ENCODE measurements around the gene CREG2. TPM values are rescaled to one million over a fixed set of nuclear protein-coding genes. Genes with fewer than 3 reads are reported as not detected.
A peak's percentile ranks its signal among the peaks of the same experiment; 100 is the strongest.

Gene CREG2
- total RNA-seq, 1 donor from 2014 or later, result not detected

DNA sequence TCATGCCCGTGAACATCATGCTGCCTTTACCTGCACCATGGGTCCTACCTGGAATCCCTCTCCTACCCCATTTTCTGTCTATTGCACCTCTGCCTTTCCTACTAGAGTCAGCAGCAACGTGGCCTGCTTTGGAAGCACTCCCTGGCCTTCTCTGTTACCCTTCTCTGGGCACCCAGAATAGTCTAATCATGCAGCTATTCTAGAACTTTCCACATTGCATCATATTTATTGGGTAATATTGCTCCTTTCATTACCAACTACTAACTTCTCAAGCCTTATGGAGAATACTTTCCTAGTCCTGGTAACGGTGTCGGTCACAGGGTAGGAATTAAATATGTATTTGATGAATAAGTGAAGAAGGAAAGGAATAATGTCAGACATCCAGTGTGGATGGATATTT, 33.3 kb upstream of the CREG2 start:
- H3K4me1 Mint-ChIP-seq (ENCODE audit: low read depth), result peaks cover 1% of the 10 kb centered on the region
- no peaks in the 10 kb centered on the region for H3K9me3 Mint-ChIP-seq
- H3K27ac Mint-ChIP-seq, result no peak overlapping the region
- no peak for DNase-seq (ENCODE audit: low spot score)
- H3K4me3 Mint-ChIP-seq (ENCODE audit: low read depth), result no peak overlapping the region
- H3K27me3 Mint-ChIP-seq (ENCODE audit: low read depth), result no peaks in the 10 kb centered on the region
- intact Hi-C loops (cut with micrococcal nuclease), result loop anchor here (10.0 kb wide), 1 partner anchor 54 kb away; the partner anchor contains the start of gene RFX8
- peaks cover 10% of the 10 kb centered on the region for H3K36me3 Mint-ChIP-seq (ENCODE audit: low read depth)

DNA sequence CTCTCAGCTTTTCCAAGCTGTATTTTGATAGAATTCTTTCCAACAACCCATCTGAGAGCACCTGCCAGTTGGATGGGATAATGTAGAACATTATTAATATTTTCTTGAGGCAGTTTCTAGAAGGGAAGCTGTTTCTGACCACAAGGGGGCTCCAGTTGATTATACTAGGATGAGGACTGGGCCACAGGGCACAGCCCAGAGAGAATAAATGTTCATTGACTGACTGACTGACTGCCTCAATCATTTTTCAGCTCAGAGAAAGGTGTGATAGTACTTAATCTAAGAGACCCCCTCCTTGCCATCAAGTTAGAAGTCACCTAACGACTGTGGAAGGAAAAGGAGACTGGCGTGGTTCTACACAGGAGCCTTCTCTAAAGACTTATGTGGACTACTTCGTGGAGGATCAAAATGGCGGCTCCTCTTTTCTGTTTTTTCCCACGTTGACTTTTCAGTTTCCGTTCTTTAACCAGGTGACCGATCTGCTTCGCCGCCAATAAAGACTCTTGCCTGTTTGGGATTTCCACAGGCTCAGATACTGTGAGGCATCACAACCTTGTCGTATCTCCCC, 31.9 kb upstream of the CREG2 start:
- Mint-ChIP-seq H3K9me3 (no peaks in the 10 kb centered on the region), H3K4me3 (ENCODE audit: low read depth) (no peak overlapping the region), H3K4me1 (ENCODE audit: low read depth) (peaks cover 1% of the 10 kb centered on the region), H3K27me3 (ENCODE audit: low read depth) (no peaks in the 10 kb centered on the region), H3K27ac (no peak overlapping the region), H3K36me3 (ENCODE audit: low read depth) (peaks cover 7% of the 10 kb centered on the region)
- DNase-seq (ENCODE audit: low spot score), result peak; percentile 33
- intact Hi-C loops (cut with micrococcal nuclease), result loop anchor here (1.0 to 5.0 kb wide), 4 partner anchors 318 to 1028 kb away; no protein-coding TSS in a partner anchor

DNA sequence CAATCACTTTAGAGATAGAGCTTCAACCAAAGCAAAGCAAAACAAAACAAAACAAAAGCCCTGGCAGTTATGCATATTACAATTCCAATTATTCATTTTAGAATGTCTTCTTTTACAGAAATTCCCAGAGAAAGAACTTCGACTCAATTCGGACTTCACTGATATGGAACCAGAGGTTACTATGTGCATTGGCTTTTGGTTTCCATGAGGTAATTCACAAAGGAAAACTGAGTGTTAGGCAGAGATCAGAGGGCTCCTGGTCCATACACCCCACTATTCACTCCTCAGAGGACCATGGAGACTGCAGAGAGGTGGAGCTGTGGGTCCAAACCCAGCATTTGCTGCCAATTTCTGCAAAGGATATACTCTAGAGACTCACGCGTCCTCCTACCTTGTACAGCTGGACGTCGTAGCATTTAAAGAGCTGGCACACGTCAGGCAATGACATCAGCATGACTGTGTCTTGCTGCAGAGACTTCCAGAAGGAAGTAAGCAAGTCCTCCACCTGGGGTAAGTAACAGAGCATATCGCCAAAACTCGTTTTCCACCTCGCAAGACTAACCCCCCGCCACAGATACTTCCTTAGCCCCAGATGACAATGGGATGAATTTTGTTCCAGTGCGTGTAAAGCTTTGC, 31.3 kb upstream of the CREG2 start:
- peaks cover 1% of the 10 kb centered on the region for H3K36me3 Mint-ChIP-seq (ENCODE audit: low read depth)
- DNase-seq (ENCODE audit: low spot score), result no peak
- peaks cover 1% of the 10 kb centered on the region for H3K4me1 Mint-ChIP-seq (ENCODE audit: low read depth)
- no peak overlapping the region for H3K4me3 Mint-ChIP-seq (ENCODE audit: low read depth)
- intact Hi-C loops (cut with micrococcal nuclease), result loop anchor here (1.0 to 5.0 kb wide), 4 partner anchors 319 to 1029 kb away; no protein-coding TSS in a partner anchor
- H3K27me3 Mint-ChIP-seq (ENCODE audit: low read depth), result no peaks in the 10 kb centered on the region
- no peaks in the 10 kb centered on the region for H3K9me3 Mint-ChIP-seq
- no peak overlapping the region for H3K27ac Mint-ChIP-seq

DNA sequence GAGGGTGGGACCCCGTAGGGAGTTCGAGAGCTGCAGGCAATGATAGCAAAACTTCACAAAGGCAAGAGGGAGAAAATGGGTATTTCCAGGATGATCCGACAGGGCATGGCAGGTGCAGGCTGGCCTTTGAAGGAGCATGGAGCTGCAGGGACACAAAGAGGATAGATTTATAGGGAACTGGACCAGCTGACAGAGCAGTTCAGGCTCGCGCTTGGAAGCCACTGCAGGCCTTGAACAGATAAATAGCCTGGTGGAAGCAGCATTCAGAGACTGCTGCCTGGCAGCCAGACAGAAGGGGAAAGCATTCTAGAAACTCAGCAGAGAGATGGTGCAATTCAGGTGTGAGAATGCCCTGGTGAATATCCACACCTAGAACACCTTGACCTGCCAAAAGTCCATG, 29.3 kb upstream of the CREG2 start:
- H3K9me3 Mint-ChIP-seq, result no peaks in the 10 kb centered on the region
- no peak overlapping the region for H3K27ac Mint-ChIP-seq
- no peak overlapping the region for H3K4me3 Mint-ChIP-seq (ENCODE audit: low read depth)
- no peaks in the 10 kb centered on the region for H3K36me3 Mint-ChIP-seq (ENCODE audit: low read depth)
- no peaks in the 10 kb centered on the region for H3K27me3 Mint-ChIP-seq (ENCODE audit: low read depth)
- peaks cover 1% of the 10 kb centered on the region for H3K4me1 Mint-ChIP-seq (ENCODE audit: low read depth)
- intact Hi-C loops (cut with micrococcal nuclease), result loop anchor here (5.0 kb wide), 2 partner anchors 321 to 1031 kb away; no protein-coding TSS in a partner anchor
- no peak for DNase-seq (ENCODE audit: low spot score)

DNA sequence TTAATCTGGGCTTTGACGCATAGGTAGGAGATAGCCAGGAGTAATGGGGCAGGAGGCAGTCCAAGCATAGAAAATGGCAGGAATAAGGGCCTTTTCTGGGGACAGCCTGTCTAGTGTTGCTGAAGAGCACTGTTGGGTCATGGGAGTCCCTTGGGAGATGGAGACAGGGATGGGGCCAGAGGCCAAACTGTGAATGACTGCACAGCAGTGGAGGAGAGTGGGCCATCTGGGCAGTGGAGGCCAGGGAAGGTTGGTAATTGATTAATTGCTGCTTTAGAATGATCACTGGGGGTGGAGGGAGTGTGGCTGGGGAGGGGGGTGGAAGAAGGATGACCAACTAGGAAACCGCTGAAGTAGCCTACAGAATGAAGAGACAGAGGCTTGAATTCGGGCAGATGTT, 28.6 kb upstream of the CREG2 start:
- no peak overlapping the region for H3K27ac Mint-ChIP-seq
- no peaks in the 10 kb centered on the region for H3K27me3 Mint-ChIP-seq (ENCODE audit: low read depth)
- no peaks in the 10 kb centered on the region for H3K36me3 Mint-ChIP-seq (ENCODE audit: low read depth)
- H3K9me3 Mint-ChIP-seq, result no peaks in the 10 kb centered on the region
- peaks cover 1% of the 10 kb centered on the region for H3K4me1 Mint-ChIP-seq (ENCODE audit: low read depth)
- intact Hi-C loops (cut with micrococcal nuclease), result loop anchor here (5.0 kb wide), 2 partner anchors 321 to 1031 kb away; no protein-coding TSS in a partner anchor
- DNase-seq (ENCODE audit: low spot score), result no peak
- no peak overlapping the region for H3K4me3 Mint-ChIP-seq (ENCODE audit: low read depth)

DNA sequence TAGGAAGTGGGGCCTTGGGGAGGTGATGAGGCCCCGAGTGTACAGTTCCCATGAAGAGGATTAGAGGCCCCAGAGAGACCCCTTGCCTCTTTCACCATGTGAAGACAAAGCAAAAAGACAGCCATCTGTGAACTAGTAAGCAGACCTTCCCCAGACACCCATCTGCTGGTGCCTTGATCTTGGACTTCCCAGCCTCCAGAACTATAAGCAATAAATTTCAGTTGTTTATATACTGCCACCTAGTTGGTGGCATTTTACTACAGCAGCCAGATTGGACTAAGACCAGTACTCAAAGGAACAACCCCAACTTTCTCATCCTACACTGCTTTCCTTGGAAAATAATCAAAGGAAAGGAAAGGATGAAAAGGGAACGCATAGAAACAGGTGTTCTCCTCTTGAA, 27.9 kb upstream of the CREG2 start:
- intact Hi-C loops (cut with micrococcal nuclease), result loop anchor here (5.0 kb wide), 2 partner anchors 322 to 1032 kb away; no protein-coding TSS in a partner anchor
- no peaks in the 10 kb centered on the region for H3K36me3 Mint-ChIP-seq (ENCODE audit: low read depth)
- no peak overlapping the region for H3K27ac Mint-ChIP-seq

DNA sequence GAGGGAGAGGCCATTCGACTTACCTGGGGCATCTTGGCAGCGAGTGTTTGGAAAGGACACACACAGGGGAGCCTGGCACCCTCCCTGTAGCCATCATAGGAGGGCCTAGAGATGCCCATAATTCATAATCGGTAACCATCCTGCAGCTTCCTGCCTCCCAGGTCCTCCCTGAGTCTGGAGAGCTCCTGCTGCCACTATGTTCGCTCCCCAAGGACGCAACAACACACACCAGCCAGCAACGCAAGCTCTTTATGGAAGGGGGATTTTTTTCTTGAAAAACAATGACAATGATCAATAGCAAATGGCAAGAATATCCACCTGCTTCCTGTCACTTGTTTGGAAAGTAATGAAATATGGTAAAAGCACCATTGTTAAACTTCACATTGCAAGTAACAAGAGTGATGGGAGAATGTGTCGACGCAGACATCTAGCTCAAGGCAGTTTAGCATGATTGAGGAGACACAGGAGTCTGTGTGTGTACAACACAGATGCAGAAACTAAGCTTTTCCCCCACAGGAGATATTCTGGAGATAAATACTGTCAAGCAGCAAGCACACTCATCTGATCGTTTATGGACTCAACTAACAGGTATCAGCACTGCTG, 24.9 kb upstream of the CREG2 start:
- Mint-ChIP-seq H3K9me3 (no peaks in the 10 kb centered on the region), H3K4me1 (ENCODE audit: low read depth) (no peaks in the 10 kb centered on the region), H3K27me3 (ENCODE audit: low read depth) (no peaks in the 10 kb centered on the region), H3K27ac (no peak overlapping the region), H3K36me3 (ENCODE audit: low read depth) (no peaks in the 10 kb centered on the region), H3K4me3 (ENCODE audit: low read depth) (no peak overlapping the region)
- no peak for DNase-seq (ENCODE audit: low spot score)
- intact Hi-C loops (cut with micrococcal nuclease), result no loop called here

More for the DNA sequence above, 27.9 kb upstream of the CREG2 start:
- no peaks in the 10 kb centered on the region for H3K9me3 Mint-ChIP-seq
- H3K4me3 Mint-ChIP-seq (ENCODE audit: low read depth), result no peak overlapping the region
- peaks cover 1% of the 10 kb centered on the region for H3K4me1 Mint-ChIP-seq (ENCODE audit: low read depth)
- no peaks in the 10 kb centered on the region for H3K27me3 Mint-ChIP-seq (ENCODE audit: low read depth)
- no peak for DNase-seq (ENCODE audit: low spot score)

DNA sequence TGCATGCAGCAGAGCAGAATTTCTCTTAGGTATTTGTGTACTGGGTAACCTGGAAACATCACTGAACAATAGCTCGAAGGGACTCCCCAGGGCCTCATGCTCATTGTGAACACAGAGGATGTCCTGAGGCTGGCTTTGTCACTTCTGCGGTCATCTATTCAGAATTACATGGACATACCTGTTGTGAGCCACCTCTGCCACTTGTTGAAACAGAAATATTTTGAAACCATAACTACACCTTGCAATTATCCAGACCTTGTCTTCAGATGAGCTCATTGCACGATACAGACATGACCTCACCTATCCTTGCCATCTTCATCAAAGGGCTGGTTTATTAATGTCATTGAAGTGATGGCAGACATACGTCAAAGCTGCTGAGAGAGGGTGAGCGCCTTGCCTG, 23.4 kb upstream of the CREG2 start:
- no peak for DNase-seq (ENCODE audit: low spot score)
- no peaks in the 10 kb centered on the region for H3K27me3 Mint-ChIP-seq (ENCODE audit: low read depth)
- no peaks in the 10 kb centered on the region for H3K4me1 Mint-ChIP-seq (ENCODE audit: low read depth)
- no peak overlapping the region for H3K4me3 Mint-ChIP-seq (ENCODE audit: low read depth)
- H3K36me3 Mint-ChIP-seq (ENCODE audit: low read depth), result no peaks in the 10 kb centered on the region
- H3K27ac Mint-ChIP-seq, result no peak overlapping the region
- intact Hi-C loops (cut with micrococcal nuclease), result no loop called here
- H3K9me3 Mint-ChIP-seq, result no peaks in the 10 kb centered on the region

DNA sequence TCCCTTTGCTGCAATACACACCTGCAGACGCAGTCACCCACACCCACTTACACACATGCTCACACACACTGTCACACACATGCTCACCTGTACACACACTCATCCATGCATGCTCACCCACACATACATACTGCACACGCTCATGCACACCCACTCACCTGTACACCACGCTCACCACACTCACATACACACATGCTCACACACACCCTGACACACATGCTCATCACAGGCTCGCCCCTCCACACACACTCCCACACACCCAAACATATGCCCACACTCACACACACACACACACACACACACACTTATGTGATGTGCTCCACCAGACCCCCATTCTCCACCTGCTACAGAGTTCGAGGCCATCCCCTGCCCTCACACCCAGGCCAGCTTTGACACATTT, 22.8 kb upstream of the CREG2 start:
- no peak overlapping the region for H3K27ac Mint-ChIP-seq
- intact Hi-C loops (cut with micrococcal nuclease), result no loop called here

DNA sequence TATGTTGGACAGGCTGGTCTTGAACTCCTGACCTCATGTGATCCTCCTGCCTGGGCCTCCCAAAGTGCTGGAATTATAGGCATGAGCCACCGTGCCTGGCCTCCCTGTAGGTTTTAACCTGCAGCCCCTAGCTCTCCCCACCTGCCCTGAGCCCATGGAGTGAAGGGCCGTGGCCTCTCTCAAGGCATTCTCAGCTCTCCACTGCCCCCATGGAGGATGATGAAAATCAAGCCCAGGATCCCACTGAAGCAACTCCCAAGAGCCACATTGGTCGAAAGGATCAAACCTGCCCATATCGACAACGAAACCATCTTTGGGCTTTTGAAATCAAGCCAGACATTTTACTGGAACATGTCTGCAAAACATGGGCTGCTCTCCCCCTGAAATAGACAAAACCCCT, 22.4 kb upstream of the CREG2 start:
- Mint-ChIP-seq H3K9me3 (no peaks in the 10 kb centered on the region), H3K4me1 (ENCODE audit: low read depth) (peaks cover 2% of the 10 kb centered on the region), H3K4me3 (ENCODE audit: low read depth) (no peak overlapping the region), H3K36me3 (ENCODE audit: low read depth) (no peaks in the 10 kb centered on the region), H3K27me3 (ENCODE audit: low read depth) (no peaks in the 10 kb centered on the region), H3K27ac (no peak overlapping the region)
- intact Hi-C loops (cut with micrococcal nuclease), result no loop called here
- DNase-seq (ENCODE audit: low spot score), result no peak

More for the DNA sequence above, 22.8 kb upstream of the CREG2 start:
- Mint-ChIP-seq H3K4me1 (ENCODE audit: low read depth) (peaks cover 2% of the 10 kb centered on the region), H3K4me3 (ENCODE audit: low read depth) (no peak overlapping the region), H3K27me3 (ENCODE audit: low read depth) (no peaks in the 10 kb centered on the region), H3K36me3 (ENCODE audit: low read depth) (no peaks in the 10 kb centered on the region), H3K9me3 (no peaks in the 10 kb centered on the region)
- DNase-seq (ENCODE audit: low spot score), result no peak

DNA sequence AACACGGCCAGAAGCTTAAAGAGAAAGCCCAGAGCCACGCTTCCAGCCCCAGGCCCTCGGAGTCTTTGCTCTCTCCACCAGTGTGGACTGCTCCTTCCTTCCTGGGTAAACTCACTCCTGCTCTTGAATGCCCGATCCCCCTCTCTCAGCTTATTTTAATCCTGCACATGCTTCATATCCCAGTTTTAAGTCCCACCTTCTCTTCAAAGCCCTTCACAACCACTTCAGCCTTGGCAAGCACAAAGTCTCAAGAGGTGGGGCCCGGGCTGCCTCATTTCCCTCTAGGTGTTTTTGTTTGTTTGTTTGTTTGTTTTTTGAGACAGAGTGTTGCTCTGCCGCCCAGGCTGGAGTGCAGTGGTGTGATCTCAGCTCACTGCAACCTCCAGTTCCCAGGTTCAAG, 21.6 kb upstream of the CREG2 start:
- peaks cover 2% of the 10 kb centered on the region for H3K4me1 Mint-ChIP-seq (ENCODE audit: low read depth)
- H3K4me3 Mint-ChIP-seq (ENCODE audit: low read depth), result no peak overlapping the region
- no peaks in the 10 kb centered on the region for H3K9me3 Mint-ChIP-seq
- no peaks in the 10 kb centered on the region for H3K36me3 Mint-ChIP-seq (ENCODE audit: low read depth)
- DNase-seq (ENCODE audit: low spot score), result no peak
- no peak overlapping the region for H3K27ac Mint-ChIP-seq
- H3K27me3 Mint-ChIP-seq (ENCODE audit: low read depth), result no peaks in the 10 kb centered on the region
- intact Hi-C loops (cut with micrococcal nuclease), result no loop called here

DNA sequence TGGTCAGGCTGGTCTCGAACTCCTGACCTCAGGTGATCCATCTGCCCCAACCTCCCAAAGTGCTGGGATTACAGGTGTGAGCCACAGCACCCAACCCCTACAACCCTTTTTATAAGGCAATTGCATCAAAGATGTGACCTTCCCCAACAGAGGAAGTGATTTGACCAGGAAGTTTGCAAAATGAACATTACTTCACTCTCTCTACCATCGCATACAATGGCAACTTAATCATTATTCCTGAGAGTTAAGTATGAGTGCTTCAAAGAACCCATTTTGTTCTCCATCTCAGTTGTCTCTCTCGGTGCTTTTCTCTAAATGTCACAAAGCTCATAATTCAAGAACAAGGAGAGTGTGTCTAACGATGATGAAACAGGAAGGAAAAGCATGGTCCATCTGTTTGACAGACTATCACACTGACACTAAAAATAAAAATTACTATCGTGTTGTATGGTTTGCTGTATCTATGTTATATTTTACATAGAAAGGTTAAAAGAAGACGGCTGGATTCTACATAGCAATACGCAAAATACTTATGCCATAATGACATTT, 18.1 kb upstream of the CREG2 start:
- intact Hi-C loops (cut with micrococcal nuclease), result no loop called here
- DNase-seq (ENCODE audit: low spot score), result no peak
- Mint-ChIP-seq H3K9me3 (no peaks in the 10 kb centered on the region), H3K36me3 (ENCODE audit: low read depth) (no peaks in the 10 kb centered on the region), H3K27me3 (ENCODE audit: low read depth) (no peaks in the 10 kb centered on the region), H3K4me1 (ENCODE audit: low read depth) (peaks cover 2% of the 10 kb centered on the region), H3K27ac (no peak overlapping the region), H3K4me3 (ENCODE audit: low read depth) (no peak overlapping the region)

DNA sequence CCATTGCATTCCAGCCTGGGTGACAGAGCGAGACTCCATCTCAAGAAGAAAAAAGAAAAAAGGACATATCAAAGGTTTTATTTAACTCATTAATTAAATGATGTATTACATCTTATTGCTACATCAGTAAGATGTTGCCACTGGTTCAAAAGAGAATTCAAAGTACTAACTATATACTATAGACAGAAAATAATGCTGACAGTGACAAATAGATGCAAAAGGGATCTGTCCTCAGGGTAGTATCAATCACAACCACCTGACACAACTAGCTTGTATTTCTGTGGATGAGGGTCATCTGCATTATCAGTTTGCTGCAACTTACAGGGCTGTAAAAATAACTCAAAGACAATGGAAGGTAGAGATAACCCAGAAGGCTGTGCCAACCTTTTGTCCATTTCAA, 16.4 kb upstream of the CREG2 start:
- H3K4me3 Mint-ChIP-seq (ENCODE audit: low read depth), result no peak overlapping the region
- H3K4me1 Mint-ChIP-seq (ENCODE audit: low read depth), result peaks cover 2% of the 10 kb centered on the region
- no peaks in the 10 kb centered on the region for H3K9me3 Mint-ChIP-seq
- DNase-seq (ENCODE audit: low spot score), result no peak
- no peak overlapping the region for H3K27ac Mint-ChIP-seq
- no peaks in the 10 kb centered on the region for H3K27me3 Mint-ChIP-seq (ENCODE audit: low read depth)
- intact Hi-C loops (cut with micrococcal nuclease), result no loop called here
- no peaks in the 10 kb centered on the region for H3K36me3 Mint-ChIP-seq (ENCODE audit: low read depth)
